ENCODE results near the gene FAHD2B. TPM values are rescaled to one million over a fixed set of nuclear protein-coding genes. Genes with fewer than 3 reads are reported as not detected.
"Not testable (repeated sequence)": the region's sequence is repeated elsewhere in the genome, so short reads cannot be mapped to it uniquely, and the experiment has no call there.

FAHD2B gene
- total and polyA plus RNA-seq, 7 experiments from 2014 or later = 11.5 to 24.8 (median 14.6) TPM

DNA sequence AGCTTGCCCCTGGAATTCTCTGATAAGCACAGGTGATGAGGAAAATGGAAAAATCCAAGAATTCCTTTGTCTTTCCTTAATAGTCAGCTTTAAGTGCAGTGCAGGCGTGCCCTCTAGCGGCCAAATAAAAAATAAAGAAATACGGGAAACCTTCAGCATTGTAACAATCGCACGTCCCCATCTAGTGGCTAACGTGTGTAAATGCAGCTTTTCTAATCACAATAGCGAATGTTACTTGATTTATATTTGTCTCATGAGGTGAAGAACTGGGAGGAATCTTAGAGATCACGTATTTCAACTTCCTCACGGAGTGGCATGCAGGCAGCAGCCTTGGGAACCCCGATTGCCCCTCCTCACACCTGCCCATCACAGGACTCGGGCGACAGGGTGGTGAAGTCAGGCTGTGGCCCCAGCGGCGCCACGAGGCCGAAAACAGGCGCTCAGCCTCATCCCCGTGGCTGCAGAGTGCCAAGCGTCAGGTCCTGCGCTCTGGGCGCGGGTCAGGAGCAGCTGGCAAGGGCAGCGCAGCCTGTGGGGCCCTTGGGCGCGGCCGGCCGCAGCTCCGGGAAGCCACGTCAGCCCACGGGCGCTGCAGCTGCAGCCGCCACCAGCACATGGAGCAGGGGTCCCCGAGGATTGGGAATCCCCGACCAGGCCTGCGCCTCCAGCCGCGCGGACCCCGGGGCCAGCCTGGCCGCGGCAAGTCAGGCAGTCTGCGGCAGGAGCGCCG is 17.8 kb upstream of the FAHD2B start:
- intact Hi-C loops (cut with micrococcal nuclease) = loop anchor here (1.0 to 5.0 kb wide), 11 partner anchors 100 to 706 kb away; partner anchors contain the start of genes ANKRD39 (in 2 of the 2), CNNM3 (in 2 of the 2), CNNM4 (in 2 of the 2) and KANSL3 (in 1 of the 2)
- not testable (repeated sequence) for H3K9me3 ChIP-seq (ENCODE audit: control insufficient read depth in 2 of 3, low read length in 3 of 3); H3K27me3 ChIP-seq (ENCODE audit: control insufficient read depth in 2 of 2, insufficient read depth in 2 of 2, low read length in 2 of 2); H3K36me3 Mint-ChIP-seq; H3K4me1 ChIP-seq (ENCODE audit: control insufficient read depth in 2 of 2, insufficient read depth in 2 of 2, low read length in 2 of 2); H3K36me3 ChIP-seq (ENCODE audit: control insufficient read depth in 2 of 3, insufficient read depth in 3 of 3, low read length in 3 of 3); H3K9me3 Mint-ChIP-seq
- H3K27me3 Mint-ChIP-seq = peaks cover 0 to 27% (median 4%) of the 10 kb centered on the region in 5 donors
- CTCF ChIA-PET = interaction anchor here (0.7 to 2.8 kb wide), 15 partner anchors 98 to 712 kb away, joined by 3 to 41 read pairs (median 4); partner anchors contain the start of genes ANKRD39 and CNNM4
- Histone ChIP-seq H3K4me3 (ENCODE audit: low read length) (peak overlapping the region; percentile 75), H3K27ac (ENCODE audit: low read depth, low read length) (peak overlapping the region; percentile 75)
- DNase-seq (peak; percentile 32 to 76 (median 70)), ATAC-seq (peak; percentile 86)
- peak overlapping the region; percentile 91 to 99 (median 96) for H3K4me3 Mint-ChIP-seq
- H3K27ac Mint-ChIP-seq = peak overlapping the region; percentile 90 to 99 (median 96)
- H3K4me1 Mint-ChIP-seq = peaks cover 0 to 16% (median 4%) of the 10 kb centered on the region in 7 donors
- POLR2A ChIA-PET = interaction anchor here (0.6 to 1.8 kb wide), 9 partner anchors 101 to 295 kb away, joined by 3 to 9 read pairs (median 4); partner anchors contain the start of gene ANKRD39

DNA sequence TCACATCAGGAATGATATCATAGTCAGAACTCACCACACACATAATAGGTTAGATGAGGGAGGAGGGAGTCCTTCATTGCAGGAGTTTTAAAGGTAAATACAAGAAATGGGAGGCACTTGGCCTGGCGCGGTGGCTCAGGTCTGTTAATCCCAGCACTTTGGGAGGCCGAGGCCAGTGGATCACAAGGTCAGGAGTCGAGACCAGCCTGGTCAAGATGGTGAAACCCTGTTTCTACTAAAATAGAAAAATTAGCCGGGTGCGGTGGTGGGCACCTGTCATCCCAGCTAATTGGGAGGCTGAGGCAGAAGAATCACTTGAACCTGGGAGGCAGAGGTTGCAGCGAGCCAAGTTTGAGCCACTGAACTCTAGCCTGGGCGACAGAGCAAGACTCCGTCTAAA is 16.6 kb upstream of the FAHD2B start:
- H3K27ac Mint-ChIP-seq; H3K36me3 ChIP-seq (ENCODE audit: control insufficient read depth in 2 of 3, insufficient read depth in 3 of 3, low read length in 3 of 3); ATAC-seq; H3K9me3 Mint-ChIP-seq; H3K4me3 ChIP-seq (ENCODE audit: low read length); H3K4me3 Mint-ChIP-seq; H3K9me3 ChIP-seq (ENCODE audit: control insufficient read depth in 2 of 3, low read length in 3 of 3); H3K36me3 Mint-ChIP-seq; H3K27ac ChIP-seq (ENCODE audit: low read depth, low read length); H3K27me3 ChIP-seq (ENCODE audit: control insufficient read depth in 2 of 2, insufficient read depth in 2 of 2, low read length in 2 of 2); DNase-seq; H3K4me1 ChIP-seq (ENCODE audit: control insufficient read depth in 2 of 2, insufficient read depth in 2 of 2, low read length in 2 of 2): not testable (repeated sequence)
- CTCF ChIA-PET = interaction anchor here (2.2 to 2.8 kb wide), 2 partner anchors 149 to 253 kb away, joined by 11 to 41 read pairs; partner anchors contain the start of gene ANKRD39
- intact Hi-C loops (cut with micrococcal nuclease) = loop anchor here in 1 of 2 donors (5.0 kb wide), 1 partner anchor 159 kb away; no protein-coding TSS in a partner anchor
- POLR2A ChIA-PET = interaction anchor here (1.3 to 1.8 kb wide), 2 partner anchors 150 to 255 kb away, joined by 4 read pairs; no protein-coding TSS in a partner anchor
- Mint-ChIP-seq H3K27me3 (peaks cover 0 to 38% (median 14%) of the 10 kb centered on the region in 5 donors), H3K4me1 (peaks cover 0 to 16% (median 4%) of the 10 kb centered on the region in 7 donors)

DNA sequence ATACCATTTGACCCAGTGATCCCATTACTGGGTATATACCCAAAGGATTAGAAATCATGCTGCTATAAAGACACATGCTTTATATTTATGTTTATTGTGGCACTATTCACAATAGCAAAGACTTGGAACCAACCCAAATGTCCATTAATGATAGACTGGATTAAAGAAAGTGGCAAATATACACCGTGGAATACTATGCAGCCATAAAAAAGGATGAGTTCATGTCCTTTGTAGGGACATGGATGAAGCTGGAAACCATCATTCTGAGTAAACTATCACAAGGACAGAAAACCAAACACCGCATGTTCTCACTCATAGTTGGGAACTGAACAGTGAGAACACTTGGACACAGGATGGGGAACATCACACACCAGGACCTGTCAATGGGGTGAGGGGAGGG is 12.2 kb upstream of the FAHD2B start:
- H3K36me3 ChIP-seq (ENCODE audit: control insufficient read depth in 2 of 3, insufficient read depth in 3 of 3, low read length in 3 of 3); POLR2A ChIA-PET; H3K4me3 Mint-ChIP-seq; H3K27ac Mint-ChIP-seq; intact Hi-C loops (cut with micrococcal nuclease); CTCF ChIA-PET; H3K36me3 Mint-ChIP-seq; ATAC-seq; DNase-seq; H3K9me3 ChIP-seq (ENCODE audit: control insufficient read depth in 2 of 3, low read length in 3 of 3); H3K4me3 ChIP-seq (ENCODE audit: low read length); H3K4me1 Mint-ChIP-seq; H3K27ac ChIP-seq (ENCODE audit: low read depth, low read length); H3K27me3 ChIP-seq (ENCODE audit: control insufficient read depth in 2 of 2, insufficient read depth in 2 of 2, low read length in 2 of 2); H3K4me1 ChIP-seq (ENCODE audit: control insufficient read depth in 2 of 2, insufficient read depth in 2 of 2, low read length in 2 of 2): not testable (repeated sequence)
- Mint-ChIP-seq H3K27me3 (peaks cover 0 to 71% (median 18%) of the 10 kb centered on the region in 5 donors), H3K9me3 (peaks cover 0 to 15% (median 6%) of the 10 kb centered on the region in 11 donors)

DNA sequence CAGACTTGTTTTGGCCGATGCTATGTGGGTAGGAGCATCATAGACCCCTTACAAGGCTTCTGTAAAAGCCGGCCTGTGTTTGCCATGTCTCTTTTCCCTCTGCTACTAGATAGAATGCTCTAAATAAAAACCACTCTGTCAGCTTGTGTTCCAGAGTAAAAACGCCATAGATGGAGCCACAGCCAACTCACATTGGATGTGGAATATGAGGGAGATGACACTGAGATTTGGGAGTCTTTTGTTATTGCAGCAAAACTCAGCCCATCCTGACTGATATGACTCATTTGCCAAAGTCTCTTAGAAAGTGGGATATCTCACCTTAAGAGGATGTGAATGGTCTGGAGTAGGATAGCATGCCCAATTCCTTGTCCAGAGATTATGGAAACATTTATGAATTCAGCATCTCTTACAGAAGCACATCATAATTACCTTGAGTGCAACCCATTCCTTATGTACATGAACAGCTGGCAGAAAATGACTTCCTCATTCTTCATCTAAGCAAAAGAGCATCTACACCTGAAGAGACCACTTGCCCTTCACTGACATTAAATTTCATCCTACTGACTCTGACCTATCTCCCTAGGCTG is 4.2 kb upstream of the FAHD2B start:
- DNase-seq; H3K4me3 ChIP-seq (ENCODE audit: low read length); H3K4me1 ChIP-seq (ENCODE audit: control insufficient read depth in 2 of 2, insufficient read depth in 2 of 2, low read length in 2 of 2); ATAC-seq; H3K36me3 Mint-ChIP-seq; H3K27me3 ChIP-seq (ENCODE audit: control insufficient read depth in 2 of 2, insufficient read depth in 2 of 2, low read length in 2 of 2); H3K27ac ChIP-seq (ENCODE audit: low read depth, low read length); CTCF ChIA-PET; H3K9me3 Mint-ChIP-seq; intact Hi-C loops (cut with micrococcal nuclease); H3K9me3 ChIP-seq (ENCODE audit: control insufficient read depth in 2 of 3, low read length in 3 of 3); H3K36me3 ChIP-seq (ENCODE audit: control insufficient read depth in 2 of 3, insufficient read depth in 3 of 3, low read length in 3 of 3); H3K4me3 Mint-ChIP-seq; POLR2A ChIA-PET; H3K27ac Mint-ChIP-seq: not testable (repeated sequence)
- Mint-ChIP-seq H3K4me1 (peaks cover 0 to 10% (median 7%) of the 10 kb centered on the region in 7 donors), H3K27me3 (peaks cover 9 to 50% (median 17%) of the 10 kb centered on the region in 5 donors)

DNA sequence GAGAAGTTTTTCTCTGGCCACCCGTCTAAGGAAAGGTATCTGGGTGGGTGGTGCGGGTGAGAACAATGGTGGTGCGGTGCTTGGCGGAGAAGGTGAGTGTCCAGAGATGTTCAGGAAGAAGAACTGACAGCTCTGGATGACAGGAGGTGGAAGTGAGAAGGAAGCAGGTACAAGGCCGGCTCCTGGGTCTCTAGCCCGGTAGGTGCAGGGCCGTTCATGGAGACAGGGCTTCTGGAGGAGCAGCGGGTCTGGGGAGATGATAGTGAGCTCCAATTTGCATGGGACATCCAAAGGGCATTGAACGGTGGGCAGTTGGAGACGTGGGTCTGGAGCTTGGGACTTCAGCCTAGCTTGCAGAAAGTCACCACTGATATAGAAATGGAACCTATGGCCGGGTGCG is 979 bp upstream of the FAHD2B start:
- Histone ChIP-seq H3K4me1 (ENCODE audit: control insufficient read depth in 2 of 2, insufficient read depth in 2 of 2, low read length in 2 of 2) (peaks cover 0 to 3% of the 10 kb centered on the region in 2 donors), H3K9me3 (ENCODE audit: control insufficient read depth in 2 of 3, low read length in 3 of 3) (no peaks in the 10 kb centered on the region), H3K4me3 (ENCODE audit: low read length) (no peak overlapping the region), H3K27me3 (ENCODE audit: control insufficient read depth in 2 of 2, insufficient read depth in 2 of 2, low read length in 2 of 2) (no peaks in the 10 kb centered on the region), H3K27ac (ENCODE audit: low read depth, low read length) (no peak overlapping the region), H3K36me3 (ENCODE audit: control insufficient read depth in 2 of 3, insufficient read depth in 3 of 3, low read length in 3 of 3) (no peaks in the 10 kb centered on the region)
- intact Hi-C loops (cut with micrococcal nuclease) = no loop called here
- peaks cover 0 to 4% (median under 1%) of the 10 kb centered on the region in 5 donors for H3K36me3 Mint-ChIP-seq
- peak overlapping the region; percentile 67 to 81 (median 74) for H3K4me3 Mint-ChIP-seq
- ATAC-seq (no peak), DNase-seq (no peak)
- peaks cover 0 to 6% (median 0%) of the 10 kb centered on the region in 11 donors for H3K9me3 Mint-ChIP-seq
- peak overlapping the region in 6 of 9 donors; percentile 57 to 83 (median 70) for H3K27ac Mint-ChIP-seq
- ChIA-PET CTCF (interaction anchor here (1.1 kb wide), 1 partner anchor 238 kb away, joined by 3 read pairs; the partner anchor contains the start of gene ANKRD39), POLR2A (interaction anchor here (0.7 kb wide), 1 partner anchor 135 kb away, joined by 4 read pairs; no protein-coding TSS in a partner anchor)
- H3K27me3 Mint-ChIP-seq = peaks cover 5 to 25% (median 9%) of the 10 kb centered on the region in 5 donors
- peaks cover 0 to 14% (median 7%) of the 10 kb centered on the region in 7 donors for H3K4me1 Mint-ChIP-seq

DNA sequence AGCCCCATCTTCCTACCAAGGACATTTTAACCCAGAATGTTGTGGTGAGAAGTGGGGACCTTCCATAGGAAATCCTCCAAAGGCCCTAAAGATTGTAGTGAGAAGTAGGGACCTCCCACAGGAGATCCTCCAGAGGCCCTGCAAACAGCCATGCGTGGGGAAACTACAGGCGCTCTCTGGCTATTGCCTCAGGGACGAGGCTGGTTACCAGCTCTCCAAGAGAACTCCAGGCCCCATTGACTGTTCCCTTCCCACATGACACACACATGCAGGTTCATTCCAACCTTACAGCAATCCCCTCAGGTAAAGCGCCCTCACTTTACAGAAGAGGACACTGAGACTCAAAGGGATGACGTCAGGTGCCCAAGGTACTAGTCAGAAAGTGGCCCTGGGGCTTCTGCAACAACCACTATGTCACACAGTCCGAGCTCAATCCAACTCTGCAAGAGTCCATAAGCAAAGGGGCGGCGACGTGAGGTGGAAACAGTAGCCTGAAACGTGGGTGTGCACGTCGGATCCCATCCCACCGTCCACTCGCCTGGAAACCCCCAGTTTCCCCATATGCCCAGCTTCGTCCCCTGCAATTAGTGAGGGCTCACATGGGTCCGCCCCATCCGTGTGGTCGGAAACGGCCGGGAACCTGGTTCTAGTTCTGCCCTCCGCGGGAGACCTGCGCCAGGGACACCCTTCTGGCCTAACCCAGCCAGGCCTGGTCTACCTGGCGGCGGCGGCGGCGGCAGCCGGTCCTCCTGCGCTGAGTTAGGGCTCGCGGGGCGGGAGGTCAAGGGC is 505 bp downstream of the FAHD2B start:
- intact Hi-C loops (cut with micrococcal nuclease); H3K27me3 ChIP-seq (ENCODE audit: control insufficient read depth in 2 of 2, insufficient read depth in 2 of 2, low read length in 2 of 2); CTCF ChIA-PET; H3K4me3 ChIP-seq (ENCODE audit: low read length); H3K4me1 ChIP-seq (ENCODE audit: control insufficient read depth in 2 of 2, insufficient read depth in 2 of 2, low read length in 2 of 2); H3K36me3 Mint-ChIP-seq; H3K36me3 ChIP-seq (ENCODE audit: control insufficient read depth in 2 of 3, insufficient read depth in 3 of 3, low read length in 3 of 3); H3K27ac ChIP-seq (ENCODE audit: low read depth, low read length); H3K9me3 ChIP-seq (ENCODE audit: control insufficient read depth in 2 of 3, low read length in 3 of 3); POLR2A ChIA-PET; H3K9me3 Mint-ChIP-seq: not testable (repeated sequence)
- H3K27ac Mint-ChIP-seq = peak overlapping the region in 3 of 9 donors; percentile 17 to 51 (median 17)
- H3K4me1 Mint-ChIP-seq = peaks cover 0 to 14% (median 7%) of the 10 kb centered on the region in 7 donors
- ATAC-seq (peak; percentile 12), DNase-seq (peak in 1 of 9 donors; percentile 1)
- H3K27me3 Mint-ChIP-seq = peaks cover 0 to 16% (median 0%) of the 10 kb centered on the region in 5 donors
- peak overlapping the region in 7 of 10 donors; percentile 32 to 65 (median 56) for H3K4me3 Mint-ChIP-seq
